Fibroblast of skin of scalp (primary cell): ENCODE data around the gene COA3.

Experiments
- DNase-seq: peaks from one replicate; pipeline ENCODE4 v3.0.0-alpha.2; 2013

COA3 gene

DNA sequence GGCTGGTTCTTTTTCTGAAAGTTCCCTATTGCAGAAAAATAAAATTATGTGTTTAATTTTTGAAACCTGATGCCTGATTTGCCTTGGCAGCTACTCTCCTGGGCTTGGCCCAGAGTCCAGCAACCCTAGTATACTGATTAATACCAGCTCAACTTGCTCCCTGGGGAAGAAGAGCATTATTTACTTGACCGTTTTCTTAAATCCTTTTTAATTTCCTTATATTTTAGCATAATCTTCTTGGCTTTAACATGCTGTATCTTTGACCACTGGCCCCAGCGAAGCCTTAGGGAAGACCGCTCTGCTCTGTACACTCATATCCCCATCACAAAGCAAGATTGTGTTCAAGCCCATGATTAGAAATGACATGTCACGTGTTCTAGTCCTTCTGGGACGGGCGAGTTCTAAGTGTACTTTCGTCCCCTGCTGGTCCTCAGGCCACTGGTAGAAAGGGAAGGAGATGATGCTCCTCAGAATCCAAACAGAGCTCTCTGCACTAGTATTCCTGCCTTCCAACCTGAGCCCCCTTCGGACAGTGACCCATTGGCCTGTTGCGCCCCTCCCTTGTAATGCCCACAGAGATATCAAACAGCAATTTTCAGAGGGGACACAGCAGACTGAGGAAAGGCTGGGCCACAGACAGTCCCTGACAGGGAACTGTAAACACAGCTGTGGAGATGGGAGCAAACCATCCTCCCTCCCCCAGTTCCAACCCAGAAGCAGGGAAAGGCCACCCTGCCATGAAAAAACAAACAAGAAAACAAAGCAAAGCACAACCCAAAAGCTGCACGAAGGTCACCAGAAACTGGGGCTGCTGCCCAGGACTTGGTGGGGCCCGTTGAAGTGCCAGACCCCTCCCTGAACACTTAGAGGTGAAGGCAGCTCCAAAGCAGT, 49.4 kb downstream of the COA3 start:
- DNase-seq: no peak

- no peak for DNase-seq
Measured at GRCh38 chr17:42748202-42748907, 50.1 kb downstream of the COA3 start.
